ENCODE data around the gene ACAD9.

The ACAD9 gene

DNA sequence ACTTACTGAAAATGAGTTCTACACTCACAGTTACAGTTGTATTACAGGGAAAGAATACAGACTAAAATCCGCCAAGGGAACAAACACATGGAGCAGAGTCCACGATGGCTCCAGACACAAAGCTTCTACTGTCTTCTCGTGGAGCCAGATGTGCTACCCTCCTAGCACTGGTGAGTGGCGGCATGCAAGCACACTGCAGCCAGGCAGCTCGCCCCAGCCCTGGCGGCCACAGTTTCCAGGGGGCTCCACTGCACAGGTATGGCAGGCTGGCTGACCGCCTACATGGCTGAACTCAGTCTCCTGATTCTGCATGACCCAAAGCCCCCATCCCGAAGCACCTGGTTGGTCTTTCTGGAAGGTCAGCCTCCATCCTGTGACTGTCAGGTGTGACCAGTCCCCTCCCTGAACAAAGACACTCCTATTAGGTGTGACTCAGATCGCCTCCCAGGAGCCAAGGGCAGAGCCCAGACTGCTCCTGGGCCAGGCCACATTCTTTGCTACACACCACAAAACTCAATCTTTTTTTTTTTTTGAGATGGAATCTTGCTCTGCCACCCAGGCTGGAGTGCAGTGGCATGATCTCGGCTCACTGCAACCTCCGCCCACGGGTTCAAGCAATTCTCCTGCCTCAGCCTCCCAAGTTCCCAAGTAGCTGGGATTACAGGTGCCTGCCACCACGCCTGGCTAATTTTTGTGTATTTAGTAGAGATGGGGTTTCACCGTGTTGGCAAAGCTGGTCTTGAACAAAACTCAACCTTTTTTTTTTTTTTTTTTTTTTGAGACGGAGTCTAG lies 62.9 kb downstream of the ACAD9 start:
- no peak for DNase-seq

DNA sequence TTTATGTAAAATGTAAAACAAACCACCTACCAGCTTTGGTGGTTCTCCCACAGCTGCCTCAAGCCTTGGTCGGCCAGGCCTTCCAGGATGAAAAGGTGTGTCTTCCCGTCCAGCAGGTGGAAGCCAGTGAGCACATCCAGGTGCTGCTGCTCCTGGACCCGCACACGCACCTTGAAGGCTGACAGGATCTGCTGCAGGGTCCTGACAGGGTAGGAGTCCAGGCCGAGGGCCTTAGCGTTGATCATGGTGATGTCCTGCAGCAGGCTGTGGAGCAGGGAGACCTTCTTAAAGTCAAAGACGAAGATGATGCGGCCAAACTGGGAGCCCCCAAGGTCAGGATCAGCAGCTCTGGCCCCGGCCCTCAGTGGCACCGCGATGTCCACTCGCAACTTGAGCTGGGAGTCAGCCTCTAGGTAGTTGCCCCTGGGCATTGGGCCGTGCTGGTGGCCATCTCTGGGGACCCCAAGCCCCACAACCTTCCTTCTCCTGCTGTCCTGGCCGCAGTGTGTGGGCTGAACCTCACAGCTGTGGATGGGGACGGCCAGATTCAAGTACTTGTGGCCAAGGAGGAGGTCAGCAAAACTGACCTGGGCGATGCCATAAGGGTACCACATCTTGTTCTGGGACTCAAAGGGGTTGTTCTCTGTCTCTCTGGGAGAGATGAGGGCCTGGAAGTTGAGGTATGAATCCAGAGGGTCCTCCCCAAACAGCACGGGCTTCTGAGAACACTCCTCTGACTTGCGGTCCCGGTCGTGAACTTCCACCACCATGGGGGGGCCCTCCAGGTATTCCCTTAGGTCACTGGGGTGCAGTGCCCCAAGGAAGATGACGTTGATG lies 65.8 kb downstream of the ACAD9 start:
- DNase-seq = no peak

DNA sequence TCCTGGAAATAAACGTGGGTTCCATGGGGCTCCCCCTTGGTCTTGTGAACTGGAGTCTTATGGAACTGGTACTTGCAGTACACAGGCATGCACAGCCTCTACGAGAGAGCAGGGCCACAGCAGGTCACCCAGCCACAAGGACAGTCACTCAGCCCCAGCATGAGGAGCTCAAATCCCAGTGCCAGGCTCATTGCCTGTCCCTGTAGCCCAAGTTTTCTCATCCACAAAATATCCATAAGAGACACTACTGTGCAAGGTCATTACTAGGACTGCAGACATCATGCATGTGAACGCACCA lies 66.4 kb downstream of the ACAD9 start:
- no peak for DNase-seq

DNA sequence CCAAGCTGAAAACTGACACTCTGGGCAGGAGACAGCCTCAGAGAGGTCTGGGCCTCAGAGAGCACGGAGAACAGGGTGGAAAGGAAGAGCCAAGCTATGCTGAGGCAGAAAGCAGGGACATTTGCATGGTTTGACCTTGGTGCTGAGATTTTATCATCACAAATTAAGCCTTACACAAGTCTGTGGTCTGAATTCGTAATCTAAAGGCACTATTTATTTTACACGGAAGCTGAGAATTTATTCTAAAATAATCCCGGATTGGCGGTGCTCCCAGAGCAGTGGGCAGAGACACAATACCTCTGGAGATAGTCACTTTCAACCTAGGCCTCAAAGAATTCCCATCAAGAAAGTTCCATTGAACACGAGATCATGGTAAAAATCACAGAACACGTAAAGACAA lies 67.0 kb downstream of the ACAD9 start:
- no peak for DNase-seq

DNA sequence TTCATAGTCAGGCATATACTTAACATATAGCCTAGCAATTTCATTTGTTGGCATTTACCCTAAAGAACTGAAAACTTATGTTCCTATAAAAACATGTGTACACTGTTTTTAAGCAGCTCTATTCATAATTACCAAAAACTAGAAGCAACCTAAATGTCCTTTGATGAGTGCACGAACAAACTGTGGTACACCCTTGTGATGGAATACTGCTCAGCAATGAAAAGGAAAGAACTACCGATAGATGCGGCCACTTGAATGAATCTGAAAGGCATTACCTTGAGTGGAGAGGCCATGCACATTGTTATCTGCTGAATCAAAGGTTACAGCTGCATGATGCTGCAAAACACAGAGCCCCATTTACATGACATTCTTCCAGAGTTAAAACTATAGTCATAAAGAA lies 69.7 kb downstream of the ACAD9 start:
- no peak for DNase-seq

DNA sequence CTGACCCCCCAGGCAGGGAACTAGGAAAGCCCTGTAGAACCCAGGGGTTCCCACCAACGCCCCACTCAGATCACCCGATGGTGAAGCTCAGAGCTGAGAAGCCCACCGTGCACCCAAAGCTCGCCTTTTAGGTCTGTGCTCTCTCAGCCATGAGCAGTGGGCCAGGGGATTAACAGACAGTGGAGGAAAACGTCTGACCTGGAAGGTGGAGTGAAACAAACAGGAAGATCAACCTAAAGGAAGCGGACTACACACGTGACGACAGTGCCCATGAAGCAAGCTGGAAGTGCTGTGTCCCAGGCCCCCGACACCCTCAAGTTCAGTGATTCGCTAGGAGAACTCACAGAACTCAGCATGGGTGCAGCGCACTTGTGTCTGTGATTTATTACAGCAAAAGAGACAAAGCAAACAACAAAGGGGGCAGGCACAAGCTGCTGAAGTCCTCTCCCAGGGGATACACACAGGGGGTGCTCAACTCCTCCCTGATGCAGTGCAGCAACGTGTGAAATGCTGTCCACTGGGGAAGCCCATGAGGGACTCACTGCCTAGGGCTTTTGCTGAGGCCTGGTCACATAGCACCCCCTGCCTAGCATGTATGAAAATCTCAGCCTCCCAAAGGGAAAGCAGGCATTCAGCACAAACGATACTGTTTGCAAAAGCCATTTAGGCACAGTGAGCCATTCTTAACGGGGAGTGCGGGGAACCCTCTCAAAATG lies 71.0 kb downstream of the ACAD9 start:
- peak; percentile 15 for DNase-seq

DNA sequence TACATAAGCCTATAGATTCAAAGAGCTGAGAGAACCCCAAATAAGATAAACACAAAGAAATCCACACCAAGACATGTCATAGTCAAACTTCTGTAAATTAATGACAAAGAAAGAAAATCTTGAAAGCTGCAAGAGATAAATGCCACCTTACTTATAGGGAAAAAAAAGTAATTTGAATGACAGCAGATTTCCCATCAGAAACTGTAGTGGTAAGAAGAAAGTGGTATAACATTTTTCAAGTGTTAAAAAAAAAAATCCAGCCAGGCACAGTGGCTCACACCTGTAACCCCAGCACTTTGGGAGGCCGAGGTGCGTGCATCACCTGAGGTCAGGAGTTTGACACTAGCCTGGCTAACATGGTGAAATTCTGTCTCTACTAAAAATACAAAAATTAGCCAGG lies 77.0 kb downstream of the ACAD9 start:
- DNase-seq = no peak

Measured in NCI-H1092 (cell line).